Peyer's patch (tissue), 4 donors: ENCODE results near the gene YPEL1.

ENCODE experiments used
- POLR2A ChIP-seq, 2 donors: fragments of 450-650 bp; IDR thresholded peaks; one replicate each; pipeline ENCODE4 v1.5.1; 2017; ENCODE audit warnings: antibody characterized with exemption in 2 of 2, mild to moderate bottlenecking in 2 of 2, moderate library complexity in 2 of 2
- TF ChIP-seq, protein P1 (sequence below), 6 experiments: fragments of 450-650 bp in 4 of 6; fragments of 200-600 bp in 2 of 6; sonication (generic) in 1 of 6; IDR thresholded peaks; one replicate each; pipeline ENCODE4 v1.5.1; 2017 to 2019; ENCODE audit warnings: antibody characterized with exemption in 6 of 6, mild to moderate bottlenecking in 3 of 6, moderate library complexity in 1 of 6

DNA sequence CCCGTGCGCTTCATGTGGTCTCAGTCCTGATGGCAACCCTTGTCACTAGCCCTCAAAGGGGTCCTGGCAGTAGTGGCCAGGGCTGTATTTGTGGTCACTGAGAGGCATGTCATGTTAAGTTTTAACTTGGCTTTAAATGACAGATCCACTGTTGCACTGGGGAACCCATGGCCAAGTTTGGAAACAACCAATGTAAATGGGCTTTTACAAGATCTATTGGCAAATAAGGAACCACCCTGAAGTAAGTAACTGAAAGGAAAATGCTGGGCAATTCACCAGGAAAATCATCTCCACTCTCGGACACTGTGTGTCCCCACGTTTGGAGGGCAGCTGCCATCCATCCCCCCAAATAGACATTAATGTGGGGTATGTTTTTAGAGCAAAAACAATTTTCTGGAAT, 8.4 kb downstream of the YPEL1 start:
- no peak for TF ChIP-seq POLR2A (IDR thresholded peaks at IDR 0.05)
- TF ChIP-seq, protein P1, sequence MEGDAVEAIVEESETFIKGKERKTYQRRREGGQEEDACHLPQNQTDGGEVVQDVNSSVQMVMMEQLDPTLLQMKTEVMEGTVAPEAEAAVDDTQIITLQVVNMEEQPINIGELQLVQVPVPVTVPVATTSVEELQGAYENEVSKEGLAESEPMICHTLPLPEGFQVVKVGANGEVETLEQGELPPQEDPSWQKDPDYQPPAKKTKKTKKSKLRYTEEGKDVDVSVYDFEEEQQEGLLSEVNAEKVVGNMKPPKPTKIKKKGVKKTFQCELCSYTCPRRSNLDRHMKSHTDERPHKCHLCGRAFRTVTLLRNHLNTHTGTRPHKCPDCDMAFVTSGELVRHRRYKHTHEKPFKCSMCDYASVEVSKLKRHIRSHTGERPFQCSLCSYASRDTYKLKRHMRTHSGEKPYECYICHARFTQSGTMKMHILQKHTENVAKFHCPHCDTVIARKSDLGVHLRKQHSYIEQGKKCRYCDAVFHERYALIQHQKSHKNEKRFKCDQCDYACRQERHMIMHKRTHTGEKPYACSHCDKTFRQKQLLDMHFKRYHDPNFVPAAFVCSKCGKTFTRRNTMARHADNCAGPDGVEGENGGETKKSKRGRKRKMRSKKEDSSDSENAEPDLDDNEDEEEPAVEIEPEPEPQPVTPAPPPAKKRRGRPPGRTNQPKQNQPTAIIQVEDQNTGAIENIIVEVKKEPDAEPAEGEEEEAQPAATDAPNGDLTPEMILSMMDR (IDR thresholded peaks at IDR 0.05): no peak
